Thyroid gland (tissue), 4 donors: ENCODE measurements around the gene AKAP6. TPM values are rescaled to one million over a fixed set of nuclear protein-coding genes. Genes with fewer than 3 reads are reported as not detected.
"Not testable (repeated sequence)": the region's sequence is repeated elsewhere in the genome, so short reads cannot be mapped to it uniquely, and the experiment has no call there.

Experiments
- DNase-seq, 2 donors: peaks; one replicate each; pipeline ENCODE4 v3.0.0-alpha.2; 2019
- H3K27ac ChIP-seq, 3 donors: fragments of 200-600 bp; sonication (generic); 1 replicate in 2 of 3; 2 replicates in 1 of 3; pipeline ENCODE4 v1.5.1; 2016 to 2019; ENCODE audit warnings: mild to moderate bottlenecking in 1 of 3, moderate library complexity in 1 of 3
- H3K27me3 ChIP-seq: fragments of 200-600 bp; sonication (generic); one replicate; pipeline ENCODE4 v1.5.1; 2019
- H3K36me3 ChIP-seq, 2 donors: fragments of 200-600 bp; sonication (generic); one replicate each; pipeline ENCODE4 v1.5.1; 2016 to 2019
- H3K4me1 ChIP-seq, 2 donors: fragments of 200-600 bp; sonication (generic); one replicate each; pipeline ENCODE4 v1.5.1; 2017 to 2019
- H3K4me3 ChIP-seq, 3 donors: fragments of 200-600 bp; sonication (generic); replicated peaks in 1 of 3; 1 replicate in 2 of 3; 2 replicates in 1 of 3; pipeline ENCODE4 v1.5.1; 2016; ENCODE audit warnings: mild to moderate bottlenecking in 1 of 3
- H3K9me3 ChIP-seq: fragments of 200-600 bp; sonication (generic); one replicate; pipeline ENCODE4 v1.5.1; 2017
- CTCF ChIP-seq, 6 experiments: fragments of 200-600 bp in 3 of 6; fragments of 450-650 bp in 3 of 6; sonication (generic) in 3 of 6; IDR thresholded peaks; one replicate each; pipeline ENCODE4 v1.5.1; 2016 to 2019; ENCODE audit warnings: antibody characterized with exemption in 6 of 6, mild to moderate bottlenecking in 2 of 6, inconsistent platforms in 1 of 6, moderate library complexity in 1 of 6
- POLR2A ChIP-seq, 2 donors: fragments of 450-650 bp; IDR thresholded peaks; one replicate each; pipeline ENCODE4 v1.6.1; 2017; ENCODE audit warnings: antibody characterized with exemption in 2 of 2, mild to moderate bottlenecking in 2 of 2, moderate library complexity in 1 of 2
- WGBS, 2 donors: methylation state at CpG; one replicate each; pipeline ENCODE4 v1.1.5; 2017; 5-methylcytosine and 5-hydroxymethylcytosine counted together
- intact Hi-C: fragments of 100-400 bp; cut with DNase I; formaldehyde crosslinking; loops from one replicate; pipeline ENCODE4 v1.15.1; 2023
- total RNA-seq, 4 donors: library from RNA; depleted of rRNA; stranded (reverse); fragments of >200 nt; gene quantifications; one replicate each; pipeline ENCODE4 v1.2.3, GENCODE V29; 2016

The AKAP6 gene
- total RNA-seq, 4 donors from 2014 or later: 13.0 to 34.5 (median 22.7) TPM

- peaks cover 14 to 22% of the 10 kb centered on the region in 2 donors for H3K4me1 ChIP-seq
- no peak overlapping the region for H3K27ac ChIP-seq
- 96 to 99% methylated on average over 3 of the region's 3 CpGs for WGBS, 2 donors
- H3K9me3 ChIP-seq: no peaks in the 10 kb centered on the region
- H3K4me3 ChIP-seq: no peak overlapping the region
- no peak for DNase-seq
- TF ChIP-seq POLR2A (IDR thresholded peaks at IDR 0.05): no peak
- H3K27me3 ChIP-seq: no peaks in the 10 kb centered on the region
- intact Hi-C loops: no loop called here
- no peaks in the 10 kb centered on the region for H3K36me3 ChIP-seq
Observed at GRCh38 chr14:32368107-32368506, 39.0 kb downstream of the AKAP6 start.

- WGBS, 2 donors: 39 to 69% methylated on average over 1 of the region's 1 CpG
- no peak for TF ChIP-seq POLR2A (IDR thresholded peaks at IDR 0.05)
- TF ChIP-seq CTCF (IDR thresholded peaks at IDR 0.05): no peak
- intact Hi-C loops: no loop called here
- H3K4me3 ChIP-seq: no peak overlapping the region
- H3K9me3 ChIP-seq: no peaks in the 10 kb centered on the region
- H3K4me1 ChIP-seq: peaks cover 14 to 19% of the 10 kb centered on the region in 2 donors
- H3K27ac ChIP-seq: no peak overlapping the region
- DNase-seq: no peak
- H3K36me3 ChIP-seq: no peaks in the 10 kb centered on the region
- H3K27me3 ChIP-seq: no peaks in the 10 kb centered on the region
Observed at GRCh38 chr14:32370714-32371113, 41.6 kb downstream of the AKAP6 start.

GRCh38 chr14:32372154-32372553 is 43.1 kb downstream of the AKAP6 start:
- Histone ChIP-seq H3K9me3 (no peaks in the 10 kb centered on the region), H3K27ac (no peak overlapping the region), H3K4me1 (peaks cover 2 to 4% of the 10 kb centered on the region in 2 donors), H3K36me3 (no peaks in the 10 kb centered on the region), H3K27me3 (no peaks in the 10 kb centered on the region), H3K4me3 (no peak overlapping the region)
- no peak for TF ChIP-seq CTCF (IDR thresholded peaks at IDR 0.05)
- no peak for TF ChIP-seq POLR2A (IDR thresholded peaks at IDR 0.05)
- no peak for DNase-seq
- intact Hi-C loops: no loop called here
- WGBS, 2 donors: 20 to 22% methylated on average over 2 of the region's 2 CpGs

- intact Hi-C loops, H3K36me3 ChIP-seq, H3K4me1 ChIP-seq, DNase-seq, H3K27ac ChIP-seq, H3K4me3 ChIP-seq, H3K9me3 ChIP-seq, H3K27me3 ChIP-seq: not testable (repeated sequence)
- 96% methylated on average over 3 of the region's 3 CpGs for WGBS, 2 donors
Observed at GRCh38 chr14:32373174-32373573, 44.1 kb downstream of the AKAP6 start.

GRCh38 chr14:32374155-32374554 is 45.1 kb downstream of the AKAP6 start:
- TF ChIP-seq CTCF (IDR thresholded peaks at IDR 0.05) (no peak), POLR2A (IDR thresholded peaks at IDR 0.05) (no peak)
- 77 to 84% methylated on average over 3 of the region's 3 CpGs for WGBS, 2 donors
- Histone ChIP-seq H3K9me3 (no peaks in the 10 kb centered on the region), H3K4me1 (no peaks in the 10 kb centered on the region), H3K36me3 (no peaks in the 10 kb centered on the region), H3K27ac (no peak overlapping the region), H3K27me3 (no peaks in the 10 kb centered on the region), H3K4me3 (no peak overlapping the region)
- intact Hi-C loops: no loop called here
- DNase-seq: no peak

GRCh38 chr14:32375663-32376062 is 46.6 kb downstream of the AKAP6 start:
- no peak for DNase-seq
- H3K4me1 ChIP-seq: no peaks in the 10 kb centered on the region
- H3K4me3 ChIP-seq: no peak overlapping the region
- TF ChIP-seq CTCF (IDR thresholded peaks at IDR 0.05) (no peak), POLR2A (IDR thresholded peaks at IDR 0.05) (no peak)
- intact Hi-C loops: no loop called here
- H3K36me3 ChIP-seq: no peaks in the 10 kb centered on the region
- 93 to 96% methylated on average over 2 of the region's 2 CpGs for WGBS, 2 donors
- no peak overlapping the region for H3K27ac ChIP-seq
- no peaks in the 10 kb centered on the region for H3K9me3 ChIP-seq
- no peaks in the 10 kb centered on the region for H3K27me3 ChIP-seq
